Iris pigment epithelial cell (primary cell): ENCODE measurements around the gene KCTD16.

Experiments
- DNase-seq: peaks from one replicate; pipeline ENCODE4 v3.0.0-alpha.2; 2011; ENCODE audit warnings: low read depth

The KCTD16 gene

DNA sequence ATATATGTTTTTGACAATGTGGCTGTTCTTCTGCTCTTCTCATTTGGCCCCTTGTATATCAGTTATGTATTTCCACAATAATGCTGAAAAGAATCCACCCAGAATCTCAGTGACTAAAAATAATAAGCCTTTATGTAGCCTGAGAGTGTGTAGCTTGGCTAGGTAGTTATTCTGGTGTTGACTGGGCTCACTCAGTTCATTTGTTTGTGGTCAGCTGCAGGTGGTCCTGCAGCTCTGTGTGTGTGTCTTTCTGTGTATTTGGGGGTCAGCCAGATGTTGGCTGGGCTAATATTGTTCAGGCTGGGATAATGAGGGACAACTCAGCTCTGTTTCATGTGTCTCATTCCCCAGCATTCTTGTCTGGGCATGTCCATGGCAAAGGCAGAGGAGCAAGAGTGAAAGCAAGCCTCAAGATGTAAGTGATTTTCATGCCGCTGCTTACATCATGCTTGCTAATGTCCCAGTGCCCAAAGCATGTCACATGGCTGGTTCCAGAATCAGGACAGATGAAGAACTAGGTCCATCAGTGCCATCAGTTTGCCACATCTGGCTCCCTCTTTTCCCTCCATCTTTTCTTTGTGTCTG lies 162.8 kb downstream of the KCTD16 start:
- DNase-seq: peak; percentile 4

DNA sequence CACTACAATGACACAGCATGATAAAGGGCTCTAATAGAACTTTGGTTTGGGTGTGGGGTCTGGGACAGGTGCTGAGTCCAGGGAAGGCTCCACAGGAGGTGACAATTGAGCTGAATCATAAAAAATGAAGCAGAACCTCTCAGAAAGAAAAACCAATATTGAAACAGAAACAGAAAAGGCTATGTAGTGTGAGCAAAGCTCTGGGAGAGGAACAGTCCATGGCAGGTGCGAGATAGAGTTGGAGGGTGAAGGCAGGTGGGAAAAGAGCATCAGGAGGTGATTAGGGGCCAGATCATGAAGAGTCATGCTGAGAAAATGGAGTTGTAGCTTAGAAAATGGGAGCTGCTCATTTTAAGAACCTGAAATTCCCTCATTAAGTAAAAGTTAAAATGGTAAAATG lies 164.9 kb downstream of the KCTD16 start:
- no peak for DNase-seq

DNA sequence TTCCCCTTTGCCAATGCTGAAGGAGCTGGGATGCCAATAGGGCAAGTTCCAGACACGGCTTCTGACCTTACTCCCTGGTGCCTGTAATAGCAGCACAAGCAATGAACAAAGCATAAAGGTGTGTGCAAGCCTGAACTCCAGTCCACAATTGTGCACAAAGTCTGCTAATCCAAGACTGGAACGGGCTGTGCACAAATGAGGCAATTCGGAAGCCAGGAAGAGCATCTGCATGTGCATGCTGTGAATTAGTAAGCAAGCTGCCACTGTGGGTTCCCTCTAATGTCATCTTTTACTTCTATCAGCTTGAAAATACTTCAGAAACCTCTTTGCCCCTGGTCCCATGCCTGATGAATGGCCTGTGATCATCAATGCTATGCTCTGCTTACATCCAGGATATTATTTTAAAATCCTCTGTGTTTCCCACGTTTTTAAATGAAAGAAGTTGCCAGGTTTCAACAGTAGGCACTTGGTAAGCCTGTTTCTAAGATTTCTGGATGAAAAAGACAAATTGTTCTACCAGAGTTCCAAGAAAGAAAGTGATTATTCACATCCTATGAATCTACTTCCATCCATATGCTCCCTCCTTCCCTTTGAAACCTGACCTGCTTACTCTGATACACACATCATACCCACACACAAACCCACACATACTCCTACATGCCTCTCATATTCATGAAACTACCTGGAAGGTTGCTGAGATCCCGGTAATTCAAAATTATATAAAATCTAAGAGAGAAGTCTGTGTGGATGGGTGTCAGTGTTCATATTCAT lies 165.7 kb downstream of the KCTD16 start:
- DNase-seq: no peak

DNA sequence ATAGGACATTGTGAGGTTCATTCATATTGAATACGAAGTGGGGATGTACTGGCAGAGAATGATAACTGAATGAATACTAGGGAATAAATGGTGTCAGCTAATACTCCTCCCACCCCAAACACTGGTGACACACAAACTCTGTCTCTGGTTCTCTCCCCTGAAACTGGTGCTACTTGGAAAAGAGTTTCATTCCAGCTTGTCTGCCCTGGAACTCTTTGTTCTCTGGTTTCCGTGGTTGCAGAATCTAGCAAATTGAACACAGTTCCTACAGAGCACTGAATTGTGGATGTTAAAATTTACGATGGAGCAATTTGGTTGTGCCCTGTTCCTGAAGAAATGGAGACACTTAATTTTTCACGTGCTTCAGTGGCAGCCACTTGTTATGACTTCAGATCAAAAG lies 181.7 kb downstream of the KCTD16 start:
- DNase-seq: no peak

DNA sequence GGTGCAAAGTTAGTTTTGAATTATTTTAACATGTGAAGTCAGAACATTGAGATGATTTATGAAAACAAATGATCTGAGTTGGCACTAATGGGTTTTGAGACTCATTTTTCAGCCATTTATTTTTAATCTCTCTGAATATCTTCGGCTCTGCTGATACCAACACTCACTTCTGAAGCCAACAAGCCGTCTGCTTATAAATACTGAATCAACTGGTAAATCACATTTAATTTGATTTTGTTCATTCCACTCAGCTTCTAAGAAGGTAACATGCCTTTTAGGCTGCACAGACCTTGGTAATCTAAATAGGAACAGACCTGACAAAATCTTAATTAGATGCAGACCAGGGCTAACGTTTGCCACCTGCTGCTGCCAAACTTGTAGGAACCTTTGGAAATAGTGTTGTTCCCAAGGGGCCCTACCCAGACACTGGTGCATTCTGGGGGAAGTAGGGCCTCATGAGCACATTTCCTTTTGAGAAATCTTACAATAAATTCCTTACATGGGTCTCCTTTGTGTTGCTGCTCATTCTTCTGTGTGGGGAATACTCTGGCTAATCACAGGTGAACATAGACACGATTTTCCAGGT lies 182.2 kb downstream of the KCTD16 start:
- DNase-seq: no peak

DNA sequence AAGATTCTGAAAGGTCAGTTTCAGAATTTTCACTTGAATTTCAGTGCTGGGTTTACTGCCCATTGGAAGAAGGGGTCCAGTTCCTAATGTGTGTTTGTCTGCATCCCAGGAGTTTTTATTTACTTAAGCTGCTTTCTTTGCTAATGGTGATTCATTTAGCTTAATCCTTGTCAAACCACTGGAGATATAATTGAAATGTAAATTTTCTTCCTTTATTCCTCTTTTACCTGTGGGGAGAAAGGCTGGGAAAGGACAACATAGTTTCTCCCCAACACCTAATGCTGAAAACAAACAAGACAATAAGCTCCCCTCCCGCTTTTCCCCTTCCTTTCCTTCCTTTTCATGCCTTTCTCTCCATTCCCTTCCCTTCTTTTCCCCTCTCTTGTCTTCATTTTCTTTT lies 185.8 kb downstream of the KCTD16 start:
- no peak for DNase-seq

DNA sequence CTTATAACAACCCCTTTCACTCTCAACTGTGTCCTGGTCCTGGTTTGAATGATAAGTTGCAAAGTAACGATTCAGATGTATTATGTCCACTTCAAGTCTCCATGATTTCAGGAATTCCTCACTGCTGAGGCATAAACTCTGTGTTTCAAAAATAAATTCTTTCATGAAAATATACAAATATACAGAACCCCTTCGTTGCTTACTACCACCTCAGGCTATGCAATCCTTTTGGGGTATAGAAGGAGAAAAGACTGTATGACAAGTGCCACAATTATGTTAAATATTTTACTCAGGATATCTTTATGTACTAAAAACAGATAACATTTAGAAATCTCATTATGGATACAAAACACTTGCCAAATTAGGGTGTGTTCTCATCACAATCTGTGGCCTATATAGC lies 190.7 kb downstream of the KCTD16 start:
- DNase-seq: peak; percentile 24

DNA sequence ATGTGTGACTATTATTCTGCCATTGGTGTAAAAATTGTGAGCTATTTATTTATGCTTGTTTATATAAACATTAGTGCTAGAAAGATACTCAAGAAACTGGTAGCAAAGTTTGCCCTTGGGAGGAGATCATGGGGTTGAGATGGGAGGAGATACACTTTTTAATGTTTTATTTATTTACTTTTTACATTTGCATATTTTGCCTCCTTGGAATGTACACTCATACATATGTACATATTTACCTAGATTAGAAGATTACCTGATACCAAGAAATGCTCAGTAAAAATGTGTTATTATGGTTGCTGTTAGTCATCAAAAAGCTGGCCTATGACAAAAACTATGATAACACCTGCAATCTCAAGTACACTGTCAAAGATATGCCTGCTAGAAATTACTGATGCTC lies 195.2 kb downstream of the KCTD16 start:
- DNase-seq: no peak

DNA sequence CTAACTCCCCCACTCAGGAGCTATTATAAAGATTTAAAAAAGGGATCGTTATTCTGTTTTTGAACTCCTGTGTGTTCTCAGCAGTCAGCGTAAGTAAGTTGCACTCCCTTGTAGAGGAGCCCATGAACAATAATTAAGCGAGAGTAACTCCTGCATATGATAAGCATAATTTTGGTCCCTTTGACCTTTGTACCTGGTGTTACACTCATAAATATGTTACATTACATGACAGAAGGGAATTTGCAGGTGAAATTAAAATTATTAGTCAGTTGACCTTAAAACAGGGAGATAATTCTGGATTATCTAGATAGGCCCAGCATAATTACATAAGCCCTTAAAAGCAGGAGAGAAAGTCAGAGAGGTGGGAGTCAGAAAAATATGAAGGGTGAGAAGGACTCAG lies 197.3 kb downstream of the KCTD16 start:
- DNase-seq: no peak

DNA sequence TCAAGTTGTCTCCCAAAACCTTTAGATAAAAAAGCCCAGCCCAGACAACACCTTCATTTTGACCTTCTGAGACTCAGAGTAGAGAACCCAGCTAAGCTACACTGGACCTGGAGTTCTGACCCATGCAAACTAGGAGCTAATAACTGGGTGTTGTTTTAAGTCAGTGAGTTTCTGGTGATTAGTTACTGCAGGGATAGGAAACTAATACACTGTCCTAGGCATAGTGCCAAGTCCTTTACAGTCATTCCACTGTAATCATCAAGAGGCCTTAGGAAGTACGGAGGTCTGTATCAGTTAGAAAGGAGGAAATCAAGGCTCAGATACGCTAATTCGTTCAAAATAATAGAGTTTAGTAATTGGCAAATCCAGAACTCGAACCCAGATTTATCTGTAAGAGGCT lies 197.9 kb downstream of the KCTD16 start:
- peak; percentile 74 for DNase-seq

DNA sequence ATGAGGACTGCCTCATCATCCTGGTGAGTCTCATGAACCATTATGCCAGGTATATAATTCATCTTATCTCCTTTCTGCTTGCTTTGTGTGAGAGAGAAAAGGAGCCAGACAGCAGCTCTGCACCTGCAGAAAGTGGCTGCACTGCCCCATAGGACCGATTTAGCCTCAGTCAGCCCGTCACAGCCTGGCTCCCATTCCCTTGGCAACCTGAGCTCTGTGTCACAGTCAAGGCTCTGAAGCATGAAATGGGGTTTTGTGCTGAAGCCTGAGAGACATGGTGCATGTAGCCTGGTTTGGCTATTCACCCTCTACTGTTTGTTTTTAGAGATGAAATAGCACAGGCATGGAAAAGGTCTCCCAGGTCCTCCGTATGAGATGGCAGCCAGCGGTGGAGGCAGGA lies 198.3 kb downstream of the KCTD16 start:
- DNase-seq: no peak

DNA sequence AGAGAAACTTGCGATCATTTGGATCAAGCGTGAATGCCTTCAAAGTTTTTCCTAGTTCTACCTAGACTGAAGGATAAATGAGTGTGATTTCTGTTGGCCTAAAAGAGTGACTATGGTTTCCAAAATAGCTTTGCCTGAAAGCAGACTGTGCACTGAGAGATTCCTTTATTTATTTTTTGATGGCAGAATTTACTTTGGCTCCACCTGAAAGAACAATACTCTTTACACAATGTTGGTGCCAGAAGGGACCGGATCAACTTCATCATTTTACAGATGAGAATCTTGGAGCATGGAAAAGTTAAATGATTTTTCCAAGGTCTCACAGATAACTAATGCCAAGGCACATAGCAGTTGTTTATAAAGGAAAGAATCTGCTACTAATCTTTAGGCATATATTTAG lies 199.6 kb downstream of the KCTD16 start:
- DNase-seq: no peak

DNA sequence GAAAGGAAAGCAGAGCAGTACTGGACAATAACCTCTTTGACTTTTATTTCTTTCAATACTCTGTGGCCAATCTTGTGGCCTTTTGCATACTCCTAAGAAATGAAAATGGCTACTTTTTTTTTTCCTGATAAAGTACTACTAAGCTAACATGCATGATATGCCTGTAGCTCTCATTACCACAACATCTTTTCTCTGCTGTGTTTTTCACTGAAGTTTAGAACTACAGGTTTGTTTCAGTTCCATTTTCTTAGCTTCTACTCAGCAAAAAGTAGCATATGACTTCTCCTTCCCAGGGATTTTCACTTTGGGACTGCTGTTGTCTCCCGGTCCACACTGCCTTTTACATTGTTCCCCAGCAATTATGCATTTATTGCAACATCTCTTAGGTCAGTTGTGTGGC lies 204.0 kb downstream of the KCTD16 start:
- no peak for DNase-seq

DNA sequence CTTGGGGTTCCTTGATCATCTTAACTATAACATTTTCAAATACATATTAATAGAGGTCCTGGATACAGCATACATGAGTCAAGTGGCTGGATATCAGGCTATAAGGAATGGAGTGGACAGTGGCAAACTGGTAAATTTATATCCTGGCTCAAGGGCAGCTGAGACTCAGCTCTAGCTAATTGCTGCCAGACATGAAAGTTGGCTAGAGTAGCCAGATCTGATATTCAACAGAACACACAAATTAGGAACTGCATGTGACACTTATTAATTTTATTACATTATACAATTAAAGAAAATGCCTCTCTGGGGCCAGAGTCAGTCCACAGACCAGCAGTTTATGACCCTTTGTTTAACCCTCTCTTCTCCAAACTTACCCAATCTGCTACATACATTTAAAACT lies 206.5 kb downstream of the KCTD16 start:
- no peak for DNase-seq

DNA sequence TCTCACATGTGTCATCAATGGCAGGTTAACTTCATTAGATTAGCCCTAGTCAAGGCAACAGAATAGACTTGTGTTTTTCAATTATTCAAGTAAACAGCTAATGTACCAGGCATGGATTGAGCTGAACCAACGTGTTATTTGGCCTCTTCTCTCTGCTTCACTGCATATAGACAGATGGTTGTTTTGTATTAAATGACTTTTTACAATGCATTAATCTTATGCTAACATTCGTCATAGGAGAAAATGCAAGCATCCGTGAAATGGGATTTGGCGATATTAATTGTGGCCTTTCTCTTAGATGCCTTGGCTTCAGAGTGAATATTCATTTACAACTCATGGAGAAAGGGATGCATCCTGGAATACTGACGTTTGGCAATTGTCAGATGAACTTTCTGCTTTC lies 208.0 kb downstream of the KCTD16 start:
- DNase-seq: peak; percentile 4

DNA sequence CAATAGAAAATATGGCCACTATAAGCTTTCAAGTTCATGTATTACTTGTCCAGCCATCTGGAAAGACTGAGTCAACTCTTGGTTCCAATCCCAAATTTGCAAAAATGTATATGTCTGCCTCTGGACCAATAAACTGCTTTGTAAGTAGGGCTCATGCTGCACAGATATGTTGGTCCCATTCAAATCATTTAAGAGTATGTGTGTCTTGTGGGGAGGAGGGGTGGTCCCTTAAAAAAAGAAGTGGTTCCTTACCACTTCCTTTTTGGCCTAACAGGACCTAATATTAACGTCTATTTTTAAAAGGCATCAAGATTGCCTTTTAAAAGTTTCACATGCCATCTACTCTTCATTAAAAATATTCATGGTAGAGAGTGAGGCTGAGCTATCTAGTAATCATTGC lies 214.9 kb downstream of the KCTD16 start:
- DNase-seq: no peak

DNA sequence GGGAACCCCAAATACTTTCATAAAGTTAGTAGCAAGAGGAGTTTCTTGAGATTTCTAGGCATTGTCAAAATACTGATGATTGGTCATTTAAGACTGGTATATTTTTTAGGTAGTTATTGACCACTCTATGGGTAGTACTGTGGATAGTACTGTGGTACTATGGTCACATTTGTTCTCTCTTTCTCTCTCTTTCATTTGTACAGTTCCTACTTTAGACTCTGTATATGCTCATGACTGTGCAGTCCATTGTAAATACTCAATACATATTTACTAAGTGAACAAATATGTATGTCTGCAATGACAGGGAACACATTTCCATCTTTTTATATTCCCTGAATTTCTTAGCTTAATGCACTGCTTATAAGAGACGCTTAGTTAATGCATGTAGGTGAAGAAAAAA lies 215.6 kb downstream of the KCTD16 start:
- DNase-seq: no peak

DNA sequence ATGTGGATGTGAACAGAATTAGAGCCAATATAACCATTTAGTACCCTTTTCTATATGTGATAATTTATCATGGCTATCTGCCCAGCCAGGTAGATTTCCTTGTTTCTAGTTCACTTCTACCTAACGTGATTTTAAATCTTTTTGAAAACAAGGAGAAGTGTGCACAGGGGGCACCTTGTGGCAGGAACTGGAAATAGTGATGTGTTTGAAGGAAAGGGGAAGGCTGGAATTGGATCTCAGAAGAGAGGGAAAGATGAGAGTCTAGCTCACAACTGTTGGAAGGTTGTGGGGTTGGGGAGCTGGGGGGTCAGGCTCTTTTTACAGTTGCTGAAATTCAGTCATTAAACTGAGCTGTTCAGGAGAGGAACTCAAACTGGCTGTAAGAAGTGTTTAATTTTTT lies 219.5 kb downstream of the KCTD16 start:
- DNase-seq: peak; percentile 18

DNA sequence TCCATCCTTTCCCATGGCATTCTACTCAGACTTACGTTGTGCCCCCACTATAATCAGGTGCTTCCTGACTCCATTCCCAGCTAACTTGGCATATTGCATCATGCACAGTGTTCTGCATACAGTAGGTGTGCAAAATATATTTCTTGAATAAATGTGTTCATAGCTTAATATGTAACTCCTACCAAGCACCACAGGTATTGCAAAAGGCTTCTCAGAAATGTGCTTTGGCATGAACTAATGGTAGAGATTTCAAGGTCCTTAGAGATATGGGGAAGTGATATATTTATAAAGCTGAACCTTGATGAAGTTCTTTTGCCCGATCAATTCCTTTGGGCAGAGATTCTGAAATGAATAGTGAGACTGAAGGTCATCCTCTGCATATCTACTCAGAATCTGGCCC lies 220.4 kb downstream of the KCTD16 start:
- no peak for DNase-seq

DNA sequence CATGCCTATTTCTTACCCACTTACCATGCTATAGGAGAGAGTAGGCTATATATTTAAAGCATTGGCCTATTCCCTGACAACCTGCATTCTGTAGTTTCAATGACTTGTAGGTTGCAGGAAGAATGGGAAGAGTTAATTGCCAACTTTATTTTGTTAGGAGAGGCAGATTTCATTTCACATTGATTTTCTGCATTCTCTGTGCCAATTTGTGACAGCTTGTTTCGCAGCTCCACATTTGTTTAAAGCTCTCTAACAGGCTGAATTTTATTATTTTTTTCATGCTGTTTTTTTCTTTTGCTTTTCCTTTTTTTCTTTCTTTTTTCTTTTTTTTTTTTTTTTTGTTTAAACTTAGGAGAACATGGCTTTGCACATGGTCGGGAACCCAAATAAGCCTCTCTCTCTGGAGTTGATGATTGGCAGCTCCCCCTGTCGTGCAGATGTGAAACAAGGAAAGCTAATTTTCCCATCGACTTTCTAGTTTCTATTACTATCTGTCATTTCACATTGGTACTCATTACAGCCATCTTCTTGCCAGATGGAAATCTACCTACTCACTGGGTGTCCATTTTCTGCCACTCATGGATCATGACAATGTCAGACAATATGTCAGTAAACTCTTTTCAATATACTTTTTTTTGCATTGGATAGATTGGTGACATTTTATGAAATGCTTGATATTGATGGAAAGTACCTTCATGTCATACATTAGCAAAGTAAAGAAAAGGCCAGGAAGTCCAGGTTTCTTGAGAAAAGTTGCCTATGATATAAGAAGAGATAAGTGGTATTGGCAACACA lies 223.2 kb downstream of the KCTD16 start:
- no peak for DNase-seq

DNA sequence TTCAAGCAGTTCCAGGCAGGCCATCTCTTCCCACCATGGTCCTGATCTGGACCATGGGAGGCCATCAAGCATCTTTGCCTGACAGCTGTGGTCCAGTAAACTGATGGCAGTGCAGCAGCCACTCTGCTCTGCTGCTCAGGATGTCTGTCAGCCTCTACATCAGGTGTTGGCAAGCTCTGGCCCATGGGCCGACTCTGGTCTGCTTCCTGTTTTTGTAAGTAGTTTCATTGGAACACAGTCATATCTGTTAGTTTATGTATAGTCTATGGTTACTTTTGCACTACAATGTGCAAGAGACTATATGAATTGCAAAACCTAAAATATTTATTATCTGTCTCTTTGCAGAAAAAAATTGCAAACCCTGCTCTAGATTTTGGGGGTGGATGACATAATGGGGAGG lies 225.0 kb downstream of the KCTD16 start:
- DNase-seq: no peak

DNA sequence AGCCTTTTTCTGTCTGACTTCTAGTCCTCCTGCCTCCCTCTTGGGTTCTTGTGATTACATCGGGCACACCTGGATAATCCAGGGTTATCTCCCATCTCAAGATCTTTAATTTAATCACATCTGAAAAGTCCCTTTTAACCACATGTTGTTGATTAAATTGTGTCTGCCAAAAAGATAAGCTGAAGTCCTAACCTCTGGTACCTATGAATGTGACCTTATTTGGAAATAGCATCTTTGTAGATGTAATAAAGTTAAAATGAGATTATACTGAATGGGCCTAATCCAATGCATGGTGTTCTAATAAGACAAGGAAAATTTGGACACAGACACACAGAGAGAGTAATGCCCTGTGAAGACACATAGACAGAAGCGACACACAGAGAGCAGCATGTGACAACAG lies 232.4 kb downstream of the KCTD16 start:
- no peak for DNase-seq

DNA sequence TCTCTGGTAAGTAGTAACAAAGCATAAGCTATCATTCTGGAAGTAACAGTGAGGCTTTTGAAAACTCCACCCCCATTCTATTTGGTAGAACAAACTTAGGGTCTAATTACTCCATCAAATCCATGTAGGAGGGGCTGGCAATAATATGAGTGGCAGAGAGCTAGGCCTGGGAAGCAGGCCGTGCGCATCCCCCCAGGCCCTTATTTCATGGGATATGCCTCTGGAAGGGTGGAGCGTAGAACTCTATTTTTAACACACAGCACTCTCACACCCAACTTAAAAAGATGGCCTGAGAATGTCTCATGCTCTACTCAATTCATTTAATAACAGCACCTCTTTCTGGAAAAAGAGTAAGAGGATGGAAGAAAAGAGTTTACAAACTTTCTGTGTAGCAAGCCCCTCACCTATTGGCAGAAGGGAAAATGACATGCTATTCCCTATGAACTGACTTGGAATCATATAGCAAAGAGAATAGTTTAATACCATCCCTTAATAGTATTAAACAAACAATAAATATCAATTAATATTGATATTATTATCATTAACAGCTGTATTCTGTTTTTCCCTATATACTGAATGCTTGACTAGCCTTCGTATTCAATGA lies 233.2 kb downstream of the KCTD16 start:
- no peak for DNase-seq
